ENCODE measurements around the gene ACOT9.

Gene ACOT9

DNA sequence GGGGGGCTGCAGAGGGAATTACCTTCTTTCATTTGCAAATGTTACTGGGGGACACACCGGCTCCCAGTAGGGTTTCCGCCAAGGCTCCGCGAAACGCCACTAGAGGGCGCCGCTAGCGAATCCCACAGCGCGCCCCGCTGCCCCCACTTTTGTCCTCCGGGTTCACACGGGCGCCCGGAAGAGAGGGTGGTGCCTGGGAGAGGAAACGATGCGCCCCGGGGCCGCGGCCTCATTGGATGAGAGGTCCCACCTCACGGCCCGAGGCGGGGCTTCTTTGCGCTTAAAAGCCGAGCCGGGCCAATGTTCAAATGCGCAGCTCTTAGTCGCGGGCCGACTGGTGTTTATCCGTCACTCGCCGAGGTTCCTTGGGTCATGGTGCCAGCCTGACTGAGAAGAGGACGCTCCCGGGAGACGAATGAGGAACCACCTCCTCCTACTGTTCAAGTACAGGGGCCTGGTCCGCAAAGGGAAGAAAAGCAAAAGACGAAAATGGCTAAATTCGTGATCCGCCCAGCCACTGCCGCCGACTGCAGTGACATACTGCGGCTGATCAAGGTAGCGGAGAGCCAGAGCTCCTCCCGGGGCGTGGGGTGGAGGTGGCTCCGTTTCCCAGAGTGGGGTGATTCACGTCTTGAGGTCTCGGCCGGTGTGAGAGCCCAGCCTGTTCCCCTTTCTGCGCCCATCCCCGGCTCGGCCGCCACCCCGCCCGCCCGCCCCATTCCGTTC lies 40.0 kb upstream of the ACOT9 start, which contains the start of gene SAT1:
Gene SAT1 (plus strand): TSS at position 311 of the 726 bp plus-strand sequence. CDS start 179 bp downstream, at position 490.
- Histone ChIP-seq H3F3A (ENCODE audit: low read depth) (no peaks in the 10 kb centered on the region), H3K9ac (ENCODE audit: low read depth, low read length, poor library complexity, severe bottlenecking) (peak within 1 kb of the TSS; percentile 83), H3K9me3 (ENCODE audit: insufficient read depth, low read depth, low read length) (no peaks in the 10 kb centered on the region), H3K79me2 (ENCODE audit: insufficient read depth, low read length) (peaks cover 16% of the 10 kb centered on the region), H2AFZ (ENCODE audit: low read length) (peak within 1 kb of the TSS; percentile 94), H3K4me2 (ENCODE audit: low read depth, low read length, poor library complexity, severe bottlenecking) (peak within 1 kb of the TSS; percentile 76), H3K36me3 (ENCODE audit: insufficient read depth, low read length) (no peaks in the 10 kb centered on the region), H4K20me1 (ENCODE audit: insufficient read depth, low read length, poor library complexity, severe bottlenecking) (no peaks in the 10 kb centered on the region), H3K4me1 (ENCODE audit: insufficient read depth, low read length, poor library complexity, severe bottlenecking) (peaks cover 7% of the 10 kb centered on the region), H3K4me3 (ENCODE audit: low read length, poor library complexity, severe bottlenecking) (peak within 1 kb of the TSS; percentile 93), H3K27me3 (ENCODE audit: insufficient read depth, low read length, poor library complexity, severe bottlenecking) (no peaks in the 10 kb centered on the region), H3K9me2 (replicated peaks; ENCODE audit: low read depth, low read length) (no peaks in the 10 kb centered on the region)
- TF ChIP-seq CTCF (conservative IDR thresholded peaks at IDR 0.05; ENCODE audit: low read length) (peak; percentile 65), EZH2phosphoT487 (IDR thresholded peaks at IDR 0.05; ENCODE audit: borderline replicate concordance) (no peak)

- Histone ChIP-seq H3F3A (ENCODE audit: low read depth) (no peaks in the 10 kb centered on the region), H3K27me3 (ENCODE audit: insufficient read depth, low read length, poor library complexity, severe bottlenecking) (no peaks in the 10 kb centered on the region), H4K20me1 (ENCODE audit: insufficient read depth, low read length, poor library complexity, severe bottlenecking) (no peaks in the 10 kb centered on the region), H3K79me2 (ENCODE audit: insufficient read depth, low read length) (peaks cover 16% of the 10 kb centered on the region), H3K4me3 (ENCODE audit: low read length, poor library complexity, severe bottlenecking) (peak overlapping the region; percentile 53), H3K4me2 (ENCODE audit: low read depth, low read length, poor library complexity, severe bottlenecking) (peak overlapping the region; percentile 67), H3K9ac (ENCODE audit: low read depth, low read length, poor library complexity, severe bottlenecking) (peak overlapping the region; percentile 48), H3K9me3 (ENCODE audit: insufficient read depth, low read depth, low read length) (no peaks in the 10 kb centered on the region), H3K36me3 (ENCODE audit: insufficient read depth, low read length) (no peaks in the 10 kb centered on the region), H3K9me2 (replicated peaks; ENCODE audit: low read depth, low read length) (no peaks in the 10 kb centered on the region), H3K4me1 (ENCODE audit: insufficient read depth, low read length, poor library complexity, severe bottlenecking) (peaks cover 7% of the 10 kb centered on the region), H2AFZ (ENCODE audit: low read length) (peak overlapping the region; percentile 94)
- TF ChIP-seq EZH2phosphoT487 (IDR thresholded peaks at IDR 0.05; ENCODE audit: borderline replicate concordance) (no peak), CTCF (conservative IDR thresholded peaks at IDR 0.05; ENCODE audit: low read length) (no peak)
Measured at GRCh38 chrX:23782455-23782854, 39.4 kb upstream of the ACOT9 start.

DNA sequence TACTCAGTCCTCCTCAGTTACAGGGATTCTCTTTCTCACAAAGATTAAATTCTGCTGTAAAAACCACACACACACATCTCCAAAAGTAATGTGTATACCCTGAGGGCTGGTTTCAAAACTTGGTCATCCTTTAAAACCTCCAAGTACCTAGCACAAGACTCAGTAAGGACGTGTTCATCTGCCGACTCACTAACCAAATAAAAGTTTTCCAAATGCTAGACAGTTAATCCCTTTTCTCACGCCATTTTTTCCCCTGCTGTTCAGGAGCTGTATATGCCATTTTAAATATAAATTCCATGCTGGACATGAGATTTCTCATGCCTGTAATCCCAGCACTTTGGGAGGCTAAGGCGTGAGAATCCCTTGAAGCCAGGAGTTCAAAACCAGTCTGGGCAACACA lies 35.9 kb upstream of the ACOT9 start:
- no peak overlapping the region for H3K9ac ChIP-seq (ENCODE audit: low read depth, low read length, poor library complexity, severe bottlenecking)
- peaks cover 6% of the 10 kb centered on the region; the same call in 1 of the 2 replicates for H3K79me2 ChIP-seq (ENCODE audit: insufficient read depth, low read length)
- no peaks in the 10 kb centered on the region for H3K4me1 ChIP-seq (ENCODE audit: insufficient read depth, low read length, poor library complexity, severe bottlenecking)
- H3K9me2 ChIP-seq (replicated peaks; ENCODE audit: low read depth, low read length): no peaks in the 10 kb centered on the region
- no peaks in the 10 kb centered on the region for H3F3A ChIP-seq (ENCODE audit: low read depth)
- no peak overlapping the region for H3K4me2 ChIP-seq (ENCODE audit: low read depth, low read length, poor library complexity, severe bottlenecking)
- no peaks in the 10 kb centered on the region for H4K20me1 ChIP-seq (ENCODE audit: insufficient read depth, low read length, poor library complexity, severe bottlenecking)
- no peak for TF ChIP-seq EZH2phosphoT487 (IDR thresholded peaks at IDR 0.05; ENCODE audit: borderline replicate concordance)
- H2AFZ ChIP-seq (ENCODE audit: low read length): no peak overlapping the region
- H3K4me3 ChIP-seq (ENCODE audit: low read length, poor library complexity, severe bottlenecking): no peak overlapping the region
- H3K27me3 ChIP-seq (ENCODE audit: insufficient read depth, low read length, poor library complexity, severe bottlenecking): no peaks in the 10 kb centered on the region
- no peaks in the 10 kb centered on the region for H3K9me3 ChIP-seq (ENCODE audit: insufficient read depth, low read depth, low read length)
- H3K36me3 ChIP-seq (ENCODE audit: insufficient read depth, low read length): no peaks in the 10 kb centered on the region

Measured in Loucy (cell line).